AG04449 (cell line): ENCODE data around the gene MSL1.

ENCODE experiments used
- CTCF ChIA-PET: fragments of 350-600 bp; formaldehyde crosslinking; extraction: SDS; loops from one replicate; lab custom pipeline; 2021; ENCODE audit warnings: antibody characterized with exemption; lab: Yijun Ruan, JAX
- POLR2A ChIA-PET: fragments of 400-600, 350-600 bp; formaldehyde crosslinking; extraction: SDS; loops from one replicate; lab custom pipeline; 2020; ENCODE audit warnings: antibody characterized with exemption, inconsistent platforms; lab: Yijun Ruan, JAX
- DNase-seq: peaks from one replicate; pipeline ENCODE4 v3.0.0-alpha.2; 2010; ENCODE audit warnings: low read depth, low spot score
- H3K4me3 ChIP-seq: 2 replicates; pipeline ENCODE4 v1.5.1; 2011; ENCODE audit warnings: low read depth, mild to moderate bottlenecking, control low read depth, low read length
- CTCF ChIP-seq: IDR thresholded peaks from one replicate; pipeline ENCODE4 v1.5.1; 2011; ENCODE audit warnings: mild to moderate bottlenecking, moderate library complexity, low read length, control low read depth, inconsistent platforms; ENCODE audit not compliant: insufficient read depth; ENCODE audit errors: missing control alignments

MSL1 gene

DNA sequence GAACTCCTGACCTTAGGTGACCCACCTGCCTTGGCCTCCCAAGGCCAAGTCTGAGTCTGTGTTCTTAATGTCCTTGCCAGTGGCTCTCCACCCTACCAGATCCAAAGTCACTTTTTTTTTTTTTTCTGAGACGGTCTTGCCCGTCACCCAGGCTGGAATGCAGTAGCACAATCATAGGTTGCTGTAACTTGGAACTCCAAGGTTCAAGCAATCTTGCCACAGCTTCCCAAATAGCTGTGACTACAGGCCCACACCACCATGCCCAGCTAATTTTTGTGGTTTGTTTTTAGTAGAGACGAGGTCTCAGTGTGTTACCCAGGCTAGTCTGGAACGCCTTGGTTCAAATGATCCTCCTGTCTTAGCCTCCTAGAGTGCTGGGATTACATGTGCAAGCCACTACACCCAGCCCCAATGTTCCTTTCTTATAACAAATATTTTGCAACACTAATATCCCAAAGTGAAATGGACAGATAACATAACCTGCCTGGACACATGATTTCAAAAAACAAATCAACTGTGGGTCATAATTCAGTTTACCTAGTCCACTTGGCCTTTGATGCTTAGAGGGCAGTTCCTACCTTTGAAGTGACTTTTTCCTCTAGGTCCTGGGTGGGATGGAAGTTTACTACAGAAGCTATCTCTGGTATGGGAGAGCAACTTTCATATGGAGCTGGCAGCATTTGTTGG is 51.5 kb downstream of the MSL1 start:
- ChIA-PET CTCF (interaction anchor here (0.8 to 10.4 kb wide), 5 partner anchors 9 to 158 kb away, joined by 3 to 76 read pairs (median 4); partner anchors contain the start of gene CSF3), POLR2A (interaction anchor here (0.7 kb wide), 1 partner anchor 26 kb away, joined by 3 read pairs; no protein-coding TSS in a partner anchor)
- no peak for DNase-seq
- H3K4me3 ChIP-seq: no peak overlapping the region
- no peak for TF ChIP-seq CTCF

DNA sequence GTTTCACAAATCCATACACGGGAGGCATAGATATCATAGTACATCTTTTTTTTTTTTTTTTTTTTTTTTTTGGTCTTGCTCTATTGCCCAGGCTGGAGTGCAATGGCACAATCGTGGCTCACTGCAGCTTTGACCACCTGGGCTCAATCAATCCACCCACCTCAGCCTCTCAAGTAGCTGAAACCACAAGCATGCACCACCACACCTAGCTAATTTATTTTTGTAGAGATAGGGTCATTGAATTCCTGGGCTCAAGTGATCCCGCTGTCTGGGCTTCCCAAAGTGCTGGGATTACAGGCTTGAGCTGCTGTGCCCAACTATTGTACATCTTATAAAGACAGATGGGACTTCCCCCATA is 52.0 kb downstream of the MSL1 start:
- no peak for DNase-seq
- CTCF ChIA-PET: interaction anchor here (0.9 to 10.4 kb wide), 5 partner anchors 19 to 158 kb away, joined by 3 to 76 read pairs (median 5); partner anchors contain the start of gene CSF3
- no peak overlapping the region for H3K4me3 ChIP-seq
- TF ChIP-seq CTCF: no peak
- POLR2A ChIA-PET: interaction anchor here (0.7 kb wide), 1 partner anchor 26 kb away, joined by 3 read pairs; no protein-coding TSS in a partner anchor

DNA sequence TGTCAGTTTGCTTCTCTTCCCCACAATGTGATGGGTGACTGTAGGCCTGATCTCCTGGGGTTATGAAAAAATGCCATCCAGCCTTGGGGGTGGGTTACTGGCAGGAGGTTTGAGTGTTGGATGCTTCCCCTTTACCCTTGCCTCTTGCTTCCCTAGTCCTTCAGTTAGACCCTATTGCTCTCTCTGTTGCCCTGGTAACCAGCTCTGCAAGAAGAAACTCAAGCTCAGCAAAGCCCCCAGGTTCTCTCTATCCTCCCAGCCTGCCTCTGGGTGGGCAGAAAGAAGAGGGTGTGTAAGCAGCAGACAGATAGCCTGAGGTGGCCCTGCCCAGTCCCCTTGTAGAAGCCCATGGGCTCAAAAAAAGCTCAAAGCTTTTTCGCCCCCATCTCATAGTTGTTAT is 52.7 kb downstream of the MSL1 start:
- TF ChIP-seq CTCF: no peak
- DNase-seq: no peak
- no peak overlapping the region for H3K4me3 ChIP-seq
- POLR2A ChIA-PET: interaction anchor here (0.6 to 0.8 kb wide), 2 partner anchors 11 to 74 kb away, joined by 3 read pairs; partner anchors contain the start of gene NR1D1
- CTCF ChIA-PET: interaction anchor here (1.7 to 10.4 kb wide), 3 partner anchors 18 to 148 kb away, joined by 5 to 76 read pairs (median 18); no protein-coding TSS in a partner anchor

GRCh38 chr17:40175928-40176753 is 54.4 kb downstream of the MSL1 start:
- CTCF ChIA-PET: interaction anchor here (1.0 to 10.4 kb wide), 9 partner anchors 8 to 239 kb away, joined by 3 to 76 read pairs (median 5); no protein-coding TSS in a partner anchor

GRCh38 chr17:40176754-40177110 is 55.0 kb downstream of the MSL1 start:
- ChIA-PET CTCF (interaction anchor here (1.3 to 10.4 kb wide), 7 partner anchors 8 to 164 kb away, joined by 3 to 76 read pairs (median 5); no protein-coding TSS in a partner anchor), POLR2A (no interaction called here)
- no peak for TF ChIP-seq CTCF
- no peak for DNase-seq
- H3K4me3 ChIP-seq: no peak overlapping the region

More at GRCh38 chr17:40175928-40176753, 54.4 kb downstream of the MSL1 start:
- DNase-seq: no peak
- POLR2A ChIA-PET: interaction anchor here (0.7 kb wide), 1 partner anchor 131 kb away, joined by 3 read pairs; no protein-coding TSS in a partner anchor
- no peak for TF ChIP-seq CTCF
- no peak overlapping the region for H3K4me3 ChIP-seq
